ENCODE results near the gene PCBP3. TPM values are rescaled to one million over a fixed set of nuclear protein-coding genes. Genes with fewer than 3 reads are reported as not detected.

The PCBP3 gene
- total RNA-seq, 2 experiments from 2014 or later = 1.9 to 2.2 TPM

DNA sequence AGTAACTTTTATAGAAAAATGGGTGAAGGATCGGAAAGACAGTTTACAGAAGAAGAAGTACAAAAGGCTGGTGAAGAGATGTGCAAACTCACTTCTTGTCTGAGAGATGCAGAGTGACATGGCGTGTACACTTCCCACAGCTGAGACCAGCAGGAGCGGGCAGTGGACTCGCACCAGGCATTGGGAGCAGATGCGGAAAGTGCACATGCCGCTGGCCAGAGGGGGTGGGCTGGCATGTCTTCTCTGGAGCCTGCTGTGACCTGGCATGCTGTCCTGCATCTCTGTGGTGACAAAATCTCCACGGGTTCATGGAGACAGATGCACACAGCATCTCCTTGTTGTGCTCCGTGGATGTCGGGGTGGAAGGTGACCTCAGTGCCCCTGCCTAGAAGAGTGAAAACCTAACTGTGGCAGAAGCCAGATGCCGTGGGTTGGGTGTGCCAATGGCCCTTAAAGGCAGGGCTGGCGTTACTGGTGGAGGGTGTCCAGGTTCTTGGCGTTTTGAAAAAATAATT is 209.4 kb downstream of the PCBP3 start:
- ChIA-PET POLR2A (no interaction called here), CTCF (interaction anchor here (0.7 kb wide), 1 partner anchor 27 kb away, joined by 3 read pairs; no protein-coding TSS in a partner anchor)
- intact Hi-C loops (cut with micrococcal nuclease) = no loop called here
- DNase-seq (no peak), ATAC-seq (no peak)
- peaks cover 6% of the 10 kb centered on the region for H3K27me3 Mint-ChIP-seq
- TF ChIP-seq, protein P1, sequence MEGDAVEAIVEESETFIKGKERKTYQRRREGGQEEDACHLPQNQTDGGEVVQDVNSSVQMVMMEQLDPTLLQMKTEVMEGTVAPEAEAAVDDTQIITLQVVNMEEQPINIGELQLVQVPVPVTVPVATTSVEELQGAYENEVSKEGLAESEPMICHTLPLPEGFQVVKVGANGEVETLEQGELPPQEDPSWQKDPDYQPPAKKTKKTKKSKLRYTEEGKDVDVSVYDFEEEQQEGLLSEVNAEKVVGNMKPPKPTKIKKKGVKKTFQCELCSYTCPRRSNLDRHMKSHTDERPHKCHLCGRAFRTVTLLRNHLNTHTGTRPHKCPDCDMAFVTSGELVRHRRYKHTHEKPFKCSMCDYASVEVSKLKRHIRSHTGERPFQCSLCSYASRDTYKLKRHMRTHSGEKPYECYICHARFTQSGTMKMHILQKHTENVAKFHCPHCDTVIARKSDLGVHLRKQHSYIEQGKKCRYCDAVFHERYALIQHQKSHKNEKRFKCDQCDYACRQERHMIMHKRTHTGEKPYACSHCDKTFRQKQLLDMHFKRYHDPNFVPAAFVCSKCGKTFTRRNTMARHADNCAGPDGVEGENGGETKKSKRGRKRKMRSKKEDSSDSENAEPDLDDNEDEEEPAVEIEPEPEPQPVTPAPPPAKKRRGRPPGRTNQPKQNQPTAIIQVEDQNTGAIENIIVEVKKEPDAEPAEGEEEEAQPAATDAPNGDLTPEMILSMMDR (IDR thresholded peaks at IDR 0.05) = no peak
- H3K27ac Mint-ChIP-seq = no peak overlapping the region
- peaks cover 6% of the 10 kb centered on the region for H3K4me1 Mint-ChIP-seq (ENCODE audit: low read depth)
- H3K36me3 Mint-ChIP-seq (ENCODE audit: low read depth) = no peaks in the 10 kb centered on the region
- no peak overlapping the region for H3K4me3 Mint-ChIP-seq
- H3K9me3 Mint-ChIP-seq = no peaks in the 10 kb centered on the region

DNA sequence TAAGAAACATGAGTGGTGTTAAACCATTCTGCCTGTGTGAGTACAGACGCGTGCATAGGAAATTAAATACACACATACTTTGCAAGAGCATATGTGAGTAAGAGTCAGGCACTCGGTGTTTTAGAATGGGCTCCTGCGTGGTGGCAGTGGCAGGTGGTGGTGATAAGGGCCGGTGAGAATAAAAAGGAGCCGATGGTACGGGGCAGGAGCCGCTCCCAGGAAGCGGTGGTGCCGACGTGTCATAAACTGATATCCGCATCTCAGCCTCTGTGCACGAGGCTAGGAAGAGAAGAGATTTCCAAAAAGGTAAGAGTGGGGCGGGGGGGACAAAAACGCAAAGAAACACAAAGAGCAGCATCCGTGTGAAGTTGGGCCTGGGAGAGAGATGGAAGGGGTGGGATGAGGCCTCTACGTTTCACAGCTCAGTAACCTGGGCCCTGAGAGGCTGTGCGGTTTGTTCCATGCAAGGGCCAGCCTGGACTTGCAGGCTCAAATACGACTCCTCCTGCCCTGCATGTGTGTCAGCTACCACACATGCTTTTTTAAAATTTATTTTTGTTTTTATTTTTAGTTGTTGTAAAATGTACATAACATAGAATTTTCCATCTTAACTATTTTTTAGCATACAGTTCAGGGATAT is 210.3 kb downstream of the PCBP3 start:
- no peaks in the 10 kb centered on the region for H3K4me1 Mint-ChIP-seq (ENCODE audit: low read depth)
- ATAC-seq = no peak
- H3K4me3 Mint-ChIP-seq = no peak overlapping the region
- H3K9me3 Mint-ChIP-seq = no peaks in the 10 kb centered on the region
- peaks cover 6% of the 10 kb centered on the region for H3K27me3 Mint-ChIP-seq
- H3K27ac Mint-ChIP-seq = no peak overlapping the region
- ChIA-PET CTCF (interaction anchor here (0.7 kb wide), 1 partner anchor 28 kb away, joined by 3 read pairs; no protein-coding TSS in a partner anchor), POLR2A (no interaction called here)
- intact Hi-C loops (cut with micrococcal nuclease) = no loop called here
- DNase-seq = no peak
- TF ChIP-seq, protein P1 (IDR thresholded peaks at IDR 0.05) = no peak
- no peaks in the 10 kb centered on the region for H3K36me3 Mint-ChIP-seq (ENCODE audit: low read depth)

DNA sequence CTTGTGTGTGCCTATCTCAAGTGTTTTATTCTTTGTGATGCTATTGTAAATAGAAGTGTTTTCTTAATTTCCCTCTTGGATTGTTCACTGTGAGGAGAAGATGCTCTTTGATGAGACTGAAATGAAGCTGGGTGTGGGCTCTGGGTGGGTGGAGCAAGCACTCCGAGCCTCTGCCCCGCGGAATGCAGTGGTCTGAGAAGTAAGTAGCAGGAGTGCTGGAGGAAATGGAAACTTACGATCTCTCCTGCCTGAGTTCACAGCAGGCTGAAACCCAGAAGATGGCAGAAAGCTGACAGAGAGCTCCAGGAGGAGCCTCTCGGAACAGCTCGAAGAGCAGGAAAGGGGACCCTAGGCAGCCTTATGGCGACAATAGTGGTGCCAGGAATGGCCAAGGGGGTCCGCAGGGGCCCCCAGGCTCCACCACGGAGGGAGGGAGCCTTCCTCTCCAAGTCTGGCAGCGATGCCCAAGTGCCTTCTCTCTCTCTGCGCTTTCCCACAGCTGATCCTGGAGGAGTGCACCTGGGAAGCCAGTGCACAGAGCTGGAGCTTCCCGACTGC is 211.2 kb downstream of the PCBP3 start:
- intact Hi-C loops (cut with micrococcal nuclease) = no loop called here
- H3K27ac Mint-ChIP-seq = no peak overlapping the region
- H3K36me3 Mint-ChIP-seq (ENCODE audit: low read depth) = no peaks in the 10 kb centered on the region
- ChIA-PET POLR2A (no interaction called here), CTCF (no interaction called here)
- H3K27me3 Mint-ChIP-seq = peaks cover 6% of the 10 kb centered on the region
- H3K4me3 Mint-ChIP-seq = no peak overlapping the region
- no peak for ATAC-seq
- H3K9me3 Mint-ChIP-seq = no peaks in the 10 kb centered on the region
- DNase-seq = no peak
- TF ChIP-seq, protein P1 (IDR thresholded peaks at IDR 0.05) = no peak
- H3K4me1 Mint-ChIP-seq (ENCODE audit: low read depth) = no peaks in the 10 kb centered on the region

DNA sequence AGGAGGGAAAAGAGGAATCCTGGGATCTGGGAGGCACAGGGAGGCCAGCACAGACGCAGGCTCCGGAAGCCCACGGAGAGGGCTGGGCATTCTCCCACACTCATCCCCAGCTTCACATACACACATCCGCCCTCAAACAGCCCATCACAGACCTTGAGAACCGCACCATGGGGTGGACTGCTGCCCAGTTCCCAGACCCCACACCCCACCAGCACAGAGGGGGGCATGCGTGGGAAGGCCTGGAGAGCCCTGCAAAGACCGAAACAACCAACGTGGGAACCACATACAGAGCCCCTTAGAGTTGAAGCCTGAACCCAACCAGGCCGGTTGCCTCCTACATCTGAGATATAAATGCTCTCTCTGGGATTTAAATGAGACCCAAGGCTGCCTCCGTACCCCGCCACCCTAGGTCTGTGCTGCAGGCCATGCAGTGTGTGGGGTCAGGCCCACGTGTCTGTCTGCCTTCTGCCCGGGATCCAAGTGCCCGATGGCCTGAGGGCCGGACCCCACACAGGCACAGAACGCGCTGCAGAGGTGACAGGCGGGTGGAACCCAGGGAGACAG is 211.8 kb downstream of the PCBP3 start:
- Mint-ChIP-seq H3K9me3 (no peaks in the 10 kb centered on the region), H3K27me3 (peaks cover 5% of the 10 kb centered on the region), H3K36me3 (ENCODE audit: low read depth) (no peaks in the 10 kb centered on the region), H3K4me3 (no peak overlapping the region), H3K4me1 (ENCODE audit: low read depth) (no peaks in the 10 kb centered on the region), H3K27ac (no peak overlapping the region)
- no peak for ATAC-seq
- intact Hi-C loops (cut with micrococcal nuclease) = no loop called here
- ChIA-PET POLR2A (no interaction called here), CTCF (no interaction called here)
- no peak for DNase-seq
- TF ChIP-seq, protein P1 (IDR thresholded peaks at IDR 0.05) = no peak

DNA sequence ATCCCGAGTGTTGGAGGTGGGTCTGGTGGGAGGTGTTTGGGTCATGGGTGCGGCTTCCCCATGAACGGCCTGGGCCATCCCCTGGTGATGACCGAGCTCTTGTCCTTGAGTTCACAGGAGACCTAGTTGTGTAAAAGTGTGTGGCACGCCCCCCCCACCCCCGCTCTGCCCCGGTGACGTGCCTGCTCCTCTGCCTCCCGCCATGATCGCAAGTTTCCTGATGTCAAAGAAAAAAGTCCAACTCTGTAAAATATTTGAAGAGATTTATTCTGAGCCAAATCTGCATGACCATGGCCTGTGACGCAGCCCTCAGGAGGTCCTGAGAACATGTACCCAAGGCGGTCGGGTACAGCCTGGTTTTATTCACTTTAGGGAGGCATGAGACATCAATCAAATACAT is 212.9 kb downstream of the PCBP3 start:
- intact Hi-C loops (cut with micrococcal nuclease) = no loop called here
- ChIA-PET POLR2A (no interaction called here), CTCF (no interaction called here)
- H3K27me3 Mint-ChIP-seq = peaks cover 2% of the 10 kb centered on the region
- H3K36me3 Mint-ChIP-seq (ENCODE audit: low read depth) = no peaks in the 10 kb centered on the region
- TF ChIP-seq, protein P1 (IDR thresholded peaks at IDR 0.05) = no peak
- H3K9me3 Mint-ChIP-seq = no peaks in the 10 kb centered on the region
- ATAC-seq (no peak), DNase-seq (no peak)
- H3K4me1 Mint-ChIP-seq (ENCODE audit: low read depth) = no peaks in the 10 kb centered on the region
- no peak overlapping the region for H3K4me3 Mint-ChIP-seq
- H3K27ac Mint-ChIP-seq = no peak overlapping the region
